A549 (cell line): Measurements from ENCODE around the gene RNF128. TPM values are rescaled to one million over a fixed set of nuclear protein-coding genes. Genes with fewer than 3 reads are reported as not detected.

Experiments used
- ATAC-seq, 2 experiments: fragments of 200-7000 bp in 1 of 2; fragments of >200 bp in 1 of 2; cut with Nextera tagmentation in 1 of 2; cut with Tn5 transposase in 1 of 2; 3 replicates each; pipeline versions ENCODE4 v1.8.0 to v1.9.1; 2018 to 2020; ENCODE audit warnings: mild to moderate bottlenecking in 1 of 2, moderate library complexity in 1 of 2
- CTCF ChIA-PET: fragments of 300-600 bp; sonication (Branson Sonifier 250); formaldehyde crosslinking; extraction: SDS; loops from one replicate; lab custom pipeline; 2021; ENCODE audit warnings: antibody characterized with exemption, inconsistent platforms; lab: Yijun Ruan, JAX
- POLR2A ChIA-PET: fragments of 350-600 bp; formaldehyde crosslinking; extraction: SDS; loops from one replicate; lab custom pipeline; 2021; ENCODE audit warnings: antibody characterized with exemption, inconsistent platforms; lab: Yijun Ruan, JAX
- DNase-seq, 2 experiments: peaks; one replicate each; pipeline versions ENCODE4 v3.0.0 to v3.0.0-alpha.2; 2011 to 2016; ENCODE audit warnings: low read depth in 1 of 2, low spot score in 1 of 2
- FAIRE-seq: peaks from 2 replicates; lab custom pipeline; 2011; peaks lifted over from hg19 to GRCh38; lab: Jason Lieb, UNC
- H3K27ac ChIP-seq, 2 experiments: fragments of >200 bp; sonication (Bioruptor Twin); formaldehyde crosslinking; 3 replicates each; pipeline ENCODE4 v1.5.1; 2016 to 2017
- H3K4me1 ChIP-seq: fragments of >200 bp; sonication (Bioruptor Twin); formaldehyde crosslinking; 3 replicates; pipeline ENCODE4 v1.6.1; 2016
- H3K4me2 ChIP-seq: fragments of >200 bp; sonication (Bioruptor Twin); formaldehyde crosslinking; 3 replicates; pipeline ENCODE4 v1.6.1; 2016
- H3K4me3 ChIP-seq: fragments of >200 bp; sonication (Bioruptor Twin); formaldehyde crosslinking; 3 replicates; pipeline ENCODE4 v1.5.1; 2016
- H3K9me3 ChIP-seq: fragments of >200 bp; sonication (Bioruptor Twin); formaldehyde crosslinking; 3 replicates; pipeline ENCODE4 v1.6.1; 2016
- ATOH8 ChIP-seq: fragments of 250-450 bp; sonication (Bioruptor Pico); IDR thresholded peaks from 2 replicates; pipeline ENCODE4 v1.5.0; 2020; ENCODE audit warnings: low read depth, mild to moderate bottlenecking, moderate library complexity
- CEBPB ChIP-seq, 2 experiments: fragments of >200 bp in 1 of 2; sonication (Bioruptor Twin) in 1 of 2; formaldehyde crosslinking in 1 of 2; IDR thresholded peaks; 2 replicates each; pipeline ENCODE4 v1.6.1; 2012 to 2016
- CHD4 ChIP-seq: fragments of 200-600 bp; sonication (generic); IDR thresholded peaks from 2 replicates; pipeline ENCODE4 v1.6.1; 2016; ENCODE audit warnings: antibody characterized with exemption, mild to moderate bottlenecking, borderline replicate concordance
- EP300 ChIP-seq, 2 experiments: fragments of >200 bp; sonication (Bioruptor Twin); formaldehyde crosslinking; IDR thresholded peaks; 2 replicates in 1 of 2; 3 replicates in 1 of 2; pipeline ENCODE4 v1.6.1; 2016 to 2017
- FOXS1 ChIP-seq: fragments of 250-450 bp; sonication (Bioruptor Pico); IDR thresholded peaks from 2 replicates; pipeline ENCODE4 v1.5.0; 2020; ENCODE audit warnings: mild to moderate bottlenecking, moderate library complexity
- HDAC2 ChIP-seq: fragments of 200-600 bp; sonication (generic); IDR thresholded peaks from 2 replicates; pipeline ENCODE4 v1.6.1; 2016
- HOXB13 ChIP-seq: fragments of 250-450 bp; sonication (Bioruptor Pico); IDR thresholded peaks from 2 replicates; pipeline ENCODE4 v1.5.0; 2020; ENCODE audit warnings: low read depth, mild to moderate bottlenecking, moderate library complexity
- HOXB5 ChIP-seq: fragments of 250-450 bp; sonication (Bioruptor Pico); IDR thresholded peaks from 2 replicates; pipeline ENCODE4 v1.5.0; 2020; ENCODE audit warnings: mild to moderate bottlenecking, moderate library complexity
- JUN ChIP-seq, 2 experiments: fragments of >200 bp; sonication (Bioruptor Twin); formaldehyde crosslinking; IDR thresholded peaks; 2 replicates in 1 of 2; 3 replicates in 1 of 2; pipeline ENCODE4 v1.6.1; 2016 to 2017
- JUNB ChIP-seq: fragments of >200 bp; sonication (Bioruptor Twin); formaldehyde crosslinking; IDR thresholded peaks from 2 replicates; pipeline ENCODE4 v1.6.1; 2016
- MAX ChIP-seq: IDR thresholded peaks from 2 replicates; pipeline ENCODE4 v1.6.1; 2012
- MYC ChIP-seq: IDR thresholded peaks from 2 replicates; pipeline ENCODE4 v1.6.1; 2012; ENCODE audit warnings: mild to moderate bottlenecking, inconsistent platforms, low read length, improper control_type of control experiment, borderline replicate concordance
- NPAS2 ChIP-seq: fragments of 250-450 bp; sonication (Bioruptor Pico); IDR thresholded peaks from 2 replicates; pipeline ENCODE4 v1.8.0; 2022; ENCODE audit warnings: mild to moderate bottlenecking, moderate library complexity, borderline replicate concordance
- NR3C1 ChIP-seq: fragments of >200 bp; sonication (Bioruptor Twin); formaldehyde crosslinking; IDR thresholded peaks from 3 replicates; pipeline ENCODE4 v1.6.1; 2017
- PHF8 ChIP-seq: fragments of 200-600 bp; sonication (generic); IDR thresholded peaks from 2 replicates; pipeline ENCODE4 v1.6.1; 2016; ENCODE audit warnings: low read depth, mild to moderate bottlenecking, antibody characterized with exemption, moderate library complexity, borderline replicate concordance
- POLR2A ChIP-seq: IDR thresholded peaks from 2 replicates; pipeline ENCODE4 v1.6.1; 2012; ENCODE audit warnings: mild to moderate bottlenecking, low read length
- RAD21 ChIP-seq, 2 experiments: fragments of >200 bp in 1 of 2; sonication (Bioruptor Twin) in 1 of 2; formaldehyde crosslinking in 1 of 2; IDR thresholded peaks in 1 of 2; conservative IDR thresholded peaks in 1 of 2; 2 replicates in 1 of 2; 3 replicates in 1 of 2; pipeline ENCODE4 v1.6.1; 2012 to 2018; ENCODE audit warnings: inconsistent platforms in 1 of 2
- SMC3 ChIP-seq: fragments of >200 bp; sonication (Bioruptor Twin); formaldehyde crosslinking; IDR thresholded peaks from 3 replicates; pipeline ENCODE4 v1.6.1; 2018; ENCODE audit warnings: inconsistent platforms
- SREBF2 ChIP-seq: fragments of 450-650 bp; IDR thresholded peaks from 2 replicates; pipeline ENCODE4 v1.6.1; 2014; ENCODE audit warnings: mild to moderate bottlenecking, moderate library complexity
- ZC3H11A ChIP-seq: fragments of 450-650 bp; IDR thresholded peaks from 2 replicates; pipeline ENCODE4 v1.6.1; 2014; ENCODE audit warnings: antibody characterized with exemption, mild to moderate bottlenecking
- WGBS: methylation state at CpG from one replicate; pipeline ENCODE4 v1.1.6; 2017; ENCODE audit errors: missing lambda C conversion rate; 5-methylcytosine and 5-hydroxymethylcytosine counted together
- polyA plus RNA-seq, 4 experiments: library from polyadenylated mRNA; depleted of rRNA in 3 of 4; stranded (reverse); fragments of >200 nt; fragmentation: RNase III in 1 of 4; extraction: RNeasy Plus Mini Kit Qiagen cat#74134 plus additional on column Dnase treatment in 1 of 4; gene quantifications; 2 replicates in 3 of 4; 3 replicates in 1 of 4; pipeline ENCODE4 v1.2.3, GENCODE V29; 2011 to 2017
- TF ChIP-seq, protein P1 (sequence below): fragments of >200 bp; sonication (Bioruptor Twin); formaldehyde crosslinking; IDR thresholded peaks from 3 replicates; pipeline ENCODE4 v1.5.1; 2016
- TF ChIP-seq, protein P2 (sequence below): fragments of 200-600 bp; sonication (generic); IDR thresholded peaks from 2 replicates; pipeline ENCODE4 v1.6.1; 2016; ENCODE audit warnings: antibody characterized with exemption, mild to moderate bottlenecking, moderate library complexity
- TF ChIP-seq, protein P3 (sequence below): IDR thresholded peaks from 2 replicates; pipeline ENCODE4 v1.6.1; 2012; ENCODE audit warnings: low read depth, borderline replicate concordance
- TF ChIP-seq, protein P4 (sequence below): fragments of >200 bp; sonication (Bioruptor Twin); formaldehyde crosslinking; IDR thresholded peaks from 3 replicates; pipeline ENCODE4 v1.6.1; 2016

Gene RNF128
- polyA plus RNA-seq, 2 of the 4 experiments (the other 2 are of a cell fraction) = 0.22 to 0.28 TPM

DNA sequence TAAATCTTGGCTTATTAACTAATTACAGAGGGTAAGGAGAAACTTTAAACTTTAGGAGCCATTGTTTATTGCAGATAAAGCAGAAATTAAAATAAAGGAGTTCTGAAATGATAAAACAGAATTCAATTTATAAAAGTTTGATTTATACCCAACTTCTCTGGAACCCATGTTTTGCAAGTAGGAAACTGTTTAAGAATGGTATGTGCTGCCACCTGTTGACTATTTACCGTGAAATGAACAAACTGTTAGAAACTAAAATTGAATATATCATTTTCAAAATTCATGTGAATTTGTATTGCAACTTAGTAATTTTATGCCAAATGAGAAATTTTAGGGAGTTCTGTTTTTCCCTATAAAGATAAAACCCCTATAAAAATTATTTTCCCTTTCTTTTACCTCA lies 65.0 kb downstream of the RNF128 start (continued):
- no peak for TF ChIP-seq HOXB5 (CRISPR knock-in tag)
- TF ChIP-seq NR3C1 = no peak
- TF ChIP-seq EP300 (IDR thresholded peaks at IDR 0.05) = no peak
- no peak for TF ChIP-seq HDAC2
- no peak for TF ChIP-seq HOXB13 (CRISPR knock-in tag)
- no peak for TF ChIP-seq MAX
- TF ChIP-seq, protein P1, sequence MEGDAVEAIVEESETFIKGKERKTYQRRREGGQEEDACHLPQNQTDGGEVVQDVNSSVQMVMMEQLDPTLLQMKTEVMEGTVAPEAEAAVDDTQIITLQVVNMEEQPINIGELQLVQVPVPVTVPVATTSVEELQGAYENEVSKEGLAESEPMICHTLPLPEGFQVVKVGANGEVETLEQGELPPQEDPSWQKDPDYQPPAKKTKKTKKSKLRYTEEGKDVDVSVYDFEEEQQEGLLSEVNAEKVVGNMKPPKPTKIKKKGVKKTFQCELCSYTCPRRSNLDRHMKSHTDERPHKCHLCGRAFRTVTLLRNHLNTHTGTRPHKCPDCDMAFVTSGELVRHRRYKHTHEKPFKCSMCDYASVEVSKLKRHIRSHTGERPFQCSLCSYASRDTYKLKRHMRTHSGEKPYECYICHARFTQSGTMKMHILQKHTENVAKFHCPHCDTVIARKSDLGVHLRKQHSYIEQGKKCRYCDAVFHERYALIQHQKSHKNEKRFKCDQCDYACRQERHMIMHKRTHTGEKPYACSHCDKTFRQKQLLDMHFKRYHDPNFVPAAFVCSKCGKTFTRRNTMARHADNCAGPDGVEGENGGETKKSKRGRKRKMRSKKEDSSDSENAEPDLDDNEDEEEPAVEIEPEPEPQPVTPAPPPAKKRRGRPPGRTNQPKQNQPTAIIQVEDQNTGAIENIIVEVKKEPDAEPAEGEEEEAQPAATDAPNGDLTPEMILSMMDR = peak; percentile 58
- peak; percentile 53 to 64; a peak in 4 of 5 replicates for TF ChIP-seq RAD21 (conservative IDR thresholded peaks at IDR 0.05 in 1 of 2, IDR thresholded peaks at IDR 0.05 in 1 of 2)

GRCh38 chrX:106802063-106802387 lies 75.5 kb downstream of the RNF128 start:
- ChIA-PET POLR2A (interaction anchor here (0.5 kb wide), 1 partner anchor 299 kb away, joined by 4 read pairs; no protein-coding TSS in a partner anchor), CTCF (no interaction called here)
- no peak for TF ChIP-seq MYC
- TF ChIP-seq, protein P2, sequence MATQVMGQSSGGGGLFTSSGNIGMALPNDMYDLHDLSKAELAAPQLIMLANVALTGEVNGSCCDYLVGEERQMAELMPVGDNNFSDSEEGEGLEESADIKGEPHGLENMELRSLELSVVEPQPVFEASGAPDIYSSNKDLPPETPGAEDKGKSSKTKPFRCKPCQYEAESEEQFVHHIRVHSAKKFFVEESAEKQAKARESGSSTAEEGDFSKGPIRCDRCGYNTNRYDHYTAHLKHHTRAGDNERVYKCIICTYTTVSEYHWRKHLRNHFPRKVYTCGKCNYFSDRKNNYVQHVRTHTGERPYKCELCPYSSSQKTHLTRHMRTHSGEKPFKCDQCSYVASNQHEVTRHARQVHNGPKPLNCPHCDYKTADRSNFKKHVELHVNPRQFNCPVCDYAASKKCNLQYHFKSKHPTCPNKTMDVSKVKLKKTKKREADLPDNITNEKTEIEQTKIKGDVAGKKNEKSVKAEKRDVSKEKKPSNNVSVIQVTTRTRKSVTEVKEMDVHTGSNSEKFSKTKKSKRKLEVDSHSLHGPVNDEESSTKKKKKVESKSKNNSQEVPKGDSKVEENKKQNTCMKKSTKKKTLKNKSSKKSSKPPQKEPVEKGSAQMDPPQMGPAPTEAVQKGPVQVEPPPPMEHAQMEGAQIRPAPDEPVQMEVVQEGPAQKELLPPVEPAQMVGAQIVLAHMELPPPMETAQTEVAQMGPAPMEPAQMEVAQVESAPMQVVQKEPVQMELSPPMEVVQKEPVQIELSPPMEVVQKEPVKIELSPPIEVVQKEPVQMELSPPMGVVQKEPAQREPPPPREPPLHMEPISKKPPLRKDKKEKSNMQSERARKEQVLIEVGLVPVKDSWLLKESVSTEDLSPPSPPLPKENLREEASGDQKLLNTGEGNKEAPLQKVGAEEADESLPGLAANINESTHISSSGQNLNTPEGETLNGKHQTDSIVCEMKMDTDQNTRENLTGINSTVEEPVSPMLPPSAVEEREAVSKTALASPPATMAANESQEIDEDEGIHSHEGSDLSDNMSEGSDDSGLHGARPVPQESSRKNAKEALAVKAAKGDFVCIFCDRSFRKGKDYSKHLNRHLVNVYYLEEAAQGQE = peak; percentile 64; the same call in 1 of the 2 replicates
- 12% methylated on average over 11 of the region's 11 CpGs for WGBS
- Histone ChIP-seq H3K4me3 (peak overlapping the region; percentile 79), H3K4me2 (peak overlapping the region; percentile 98), H3K9me3 (no peaks in the 10 kb centered on the region), H3K27ac (peak overlapping the region; percentile 70 to 83), H3K4me1 (peaks cover 4% of the 10 kb centered on the region; the same call in 1 of the 3 replicates)
- peak in 1 of 2 experiments; percentile 11 for DNase-seq
- ATAC-seq = peak; percentile 60 to 67; a peak in 5 of 6 replicates
- no peak for FAIRE-seq

DNA sequence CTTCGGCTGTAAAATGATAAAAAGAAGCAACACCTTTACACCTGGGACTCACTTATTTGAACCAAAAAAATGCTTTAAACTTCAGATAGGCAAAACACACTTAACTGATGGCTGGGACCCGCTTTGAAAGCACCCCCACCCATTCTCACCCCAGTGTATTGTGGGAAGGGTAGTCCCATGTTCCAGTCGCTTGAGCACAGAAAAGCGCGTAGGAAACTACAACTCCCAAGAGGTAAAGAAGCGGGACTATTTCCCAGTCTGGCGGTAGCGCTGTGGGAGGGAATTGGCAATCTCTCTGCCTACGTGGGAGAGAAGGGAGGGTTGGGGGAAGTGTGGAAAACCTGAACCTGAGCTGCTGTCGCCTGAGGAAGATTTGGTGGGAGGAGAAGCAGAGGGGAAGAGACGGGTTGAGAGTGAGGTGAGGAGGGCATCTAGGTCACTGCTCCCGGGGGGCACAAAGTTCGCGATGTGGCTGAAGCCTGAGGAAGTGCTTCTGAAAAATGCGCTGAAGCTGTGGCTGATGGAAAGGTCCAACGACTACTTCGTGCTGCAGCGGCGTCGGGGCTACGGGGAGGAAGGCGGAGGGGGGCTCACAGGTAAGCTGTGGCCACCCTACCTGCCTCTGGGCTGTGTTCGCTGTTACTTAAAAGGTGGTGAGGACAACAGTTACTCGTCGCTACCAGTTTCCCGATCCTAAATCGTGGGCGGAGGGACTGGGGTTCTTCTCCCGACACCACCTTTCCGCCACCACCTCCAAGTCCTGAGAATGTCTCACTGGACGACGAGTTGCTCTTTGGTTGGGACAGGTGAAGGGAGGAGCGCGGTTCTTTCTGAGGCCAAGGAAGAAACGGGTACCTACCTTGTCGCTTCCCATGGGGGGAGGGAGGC lies 76.1 kb downstream of the RNF128 start, which contains the start of gene TBC1D8B:
TSS of gene TBC1D8B (plus strand) at position 286 of the 888 bp plus-strand sequence. CDS start at position 467, 181 bp downstream.
- peak within 1 kb of the TSS; percentile 79 for H3K4me3 ChIP-seq
- ChIA-PET POLR2A (interaction anchor here (0.5 kb wide), 1 partner anchor 300 kb away, joined by 4 read pairs; no protein-coding TSS in a partner anchor), CTCF (no interaction called here)
- DNase-seq = peak; percentile 80 to 89
- H3K27ac ChIP-seq = peak within 1 kb of the TSS; percentile 78 to 83
- 1% methylated on average over 33 of the region's 36 CpGs for WGBS
- TF ChIP-seq NPAS2 (no peak), EP300 (IDR thresholded peaks at IDR 0.05) (no peak), ATOH8 (no peak), MYC (no peak), FOXS1 (CRISPR knock-in tag) (no peak), PHF8 (peak; percentile 33; the same call in 1 of the 2 replicates), JUNB (no peak), POLR2A (peak; percentile 44), MAX (0 out of 2 replicates have a peak, but pooled peaks have one; percentile 23), SREBF2 (no peak), ZC3H11A (no peak), CEBPB (IDR thresholded peaks at IDR 0.05) (no peak), JUN (IDR thresholded peaks at IDR 0.05) (peak in 1 of 2 experiments; percentile 53; a peak in 2 of 5 replicates), CHD4 (no peak), SMC3 (no peak)
- TF ChIP-seq, protein P3, sequence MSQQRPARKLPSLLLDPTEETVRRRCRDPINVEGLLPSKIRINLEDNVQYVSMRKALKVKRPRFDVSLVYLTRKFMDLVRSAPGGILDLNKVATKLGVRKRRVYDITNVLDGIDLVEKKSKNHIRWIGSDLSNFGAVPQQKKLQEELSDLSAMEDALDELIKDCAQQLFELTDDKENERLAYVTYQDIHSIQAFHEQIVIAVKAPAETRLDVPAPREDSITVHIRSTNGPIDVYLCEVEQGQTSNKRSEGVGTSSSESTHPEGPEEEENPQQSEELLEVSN = no peak
- TF ChIP-seq, protein P4, sequence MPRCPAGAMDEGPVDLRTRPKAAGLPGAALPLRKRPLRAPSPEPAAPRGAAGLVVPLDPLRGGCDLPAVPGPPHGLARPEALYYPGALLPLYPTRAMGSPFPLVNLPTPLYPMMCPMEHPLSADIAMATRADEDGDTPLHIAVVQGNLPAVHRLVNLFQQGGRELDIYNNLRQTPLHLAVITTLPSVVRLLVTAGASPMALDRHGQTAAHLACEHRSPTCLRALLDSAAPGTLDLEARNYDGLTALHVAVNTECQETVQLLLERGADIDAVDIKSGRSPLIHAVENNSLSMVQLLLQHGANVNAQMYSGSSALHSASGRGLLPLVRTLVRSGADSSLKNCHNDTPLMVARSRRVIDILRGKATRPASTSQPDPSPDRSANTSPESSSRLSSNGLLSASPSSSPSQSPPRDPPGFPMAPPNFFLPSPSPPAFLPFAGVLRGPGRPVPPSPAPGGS = no peak
- ATAC-seq = peak; percentile 99 to 100
- H3K4me1 ChIP-seq = peaks cover 4% of the 10 kb centered on the region; the same call in 1 of the 3 replicates
- peak within 1 kb of the TSS; percentile 98 for H3K4me2 ChIP-seq
- FAIRE-seq = peak; percentile 83
- H3K9me3 ChIP-seq = no peaks in the 10 kb centered on the region
